Trophoblast cell (in vitro differentiated cells and primary cell): ENCODE results near the gene DHRSX.

Source experiments
- DNase-seq, 2 donors: peaks; one replicate each; pipeline ENCODE4 v3.0.0-alpha.2; 2016
- H2AFZ ChIP-seq: 2 replicates; pipeline ENCODE4 v1.6.1; 2013; ENCODE audit warnings: low read length, moderate library complexity, mild to moderate bottlenecking; ENCODE audit not compliant: insufficient read depth, poor library complexity
- H2AK5ac ChIP-seq: 2 replicates; pipeline ENCODE4 v1.6.1; 2013; ENCODE audit warnings: mild to moderate bottlenecking, low read length
- H2BK120ac ChIP-seq: 2 replicates; pipeline ENCODE4 v1.6.1; 2013; ENCODE audit warnings: low read length, mild to moderate bottlenecking, moderate library complexity; ENCODE audit not compliant: insufficient read depth, poor library complexity
- H2BK12ac ChIP-seq: 2 replicates; pipeline ENCODE4 v1.6.1; 2013; ENCODE audit warnings: mild to moderate bottlenecking, low read length, moderate library complexity
- H2BK5ac ChIP-seq: 2 replicates; pipeline ENCODE4 v1.6.1; 2013; ENCODE audit warnings: low read length, low read depth, moderate library complexity, mild to moderate bottlenecking; ENCODE audit not compliant: poor library complexity
- H3K14ac ChIP-seq: 2 replicates; pipeline ENCODE4 v1.6.1; 2013; ENCODE audit warnings: mild to moderate bottlenecking, low read length
- H3K18ac ChIP-seq: 2 replicates; pipeline ENCODE4 v1.6.1; 2013; ENCODE audit warnings: mild to moderate bottlenecking, low read length
- H3K23ac ChIP-seq: 2 replicates; pipeline ENCODE4 v1.6.1; 2013; ENCODE audit warnings: low read length
- H3K27ac ChIP-seq: 2 replicates; pipeline ENCODE4 v1.5.1; 2013; ENCODE audit warnings: low read depth, mild to moderate bottlenecking, inconsistent platforms, low read length, moderate library complexity
- H3K27me3 ChIP-seq: 2 replicates; pipeline ENCODE4 v1.6.1; 2013; ENCODE audit warnings: inconsistent platforms, mild to moderate bottlenecking, low read length, moderate library complexity; ENCODE audit not compliant: insufficient read depth
- H3K36me3 ChIP-seq, 2 experiments: 1 replicate in 1 of 2; 2 replicates in 1 of 2; pipeline ENCODE4 v1.6.1; 2013; ENCODE audit warnings: low read length in 2 of 2, mild to moderate bottlenecking in 2 of 2, moderate library complexity in 1 of 2; ENCODE audit not compliant: insufficient read depth in 2 of 2, control insufficient read depth in 1 of 2
- H3K4ac ChIP-seq: 2 replicates; pipeline ENCODE4 v1.6.1; 2013; ENCODE audit warnings: low read depth, mild to moderate bottlenecking, low read length, moderate library complexity
- H3K4me1 ChIP-seq, 2 experiments: 1 replicate in 1 of 2; 2 replicates in 1 of 2; pipeline ENCODE4 v1.6.1; 2013; ENCODE audit warnings: low read length in 2 of 2, mild to moderate bottlenecking in 2 of 2, moderate library complexity in 1 of 2; ENCODE audit not compliant: insufficient read depth in 2 of 2, control insufficient read depth in 1 of 2
- H3K4me2 ChIP-seq: 2 replicates; pipeline ENCODE4 v1.6.1; 2013; ENCODE audit warnings: inconsistent platforms, mild to moderate bottlenecking, low read length, moderate library complexity
- H3K4me3 ChIP-seq: 2 replicates; pipeline ENCODE4 v1.5.1; 2013; ENCODE audit warnings: mild to moderate bottlenecking, low read depth, low read length, inconsistent platforms
- H3K79me1 ChIP-seq: one replicate; pipeline ENCODE4 v1.6.1; 2013; ENCODE audit warnings: low read length
- H3K79me2 ChIP-seq: 2 replicates; pipeline ENCODE4 v1.6.1; 2013; ENCODE audit warnings: low read length, mild to moderate bottlenecking; ENCODE audit not compliant: control insufficient read depth, insufficient read depth, poor library complexity
- H3K9ac ChIP-seq: 2 replicates; pipeline ENCODE4 v1.6.1; 2013; ENCODE audit warnings: mild to moderate bottlenecking, low read length
- H3K9me3 ChIP-seq: 2 replicates; pipeline ENCODE4 v1.6.1; 2013; ENCODE audit warnings: low read depth, mild to moderate bottlenecking, control low read depth, inconsistent platforms, low read length; ENCODE audit not compliant: insufficient read depth
- H4K12ac ChIP-seq: 2 replicates; pipeline ENCODE4 v1.6.1; 2013; ENCODE audit warnings: low read depth, mild to moderate bottlenecking, low read length, moderate library complexity
- H4K8ac ChIP-seq: 2 replicates; pipeline ENCODE4 v1.6.1; 2013; ENCODE audit warnings: low read depth, mild to moderate bottlenecking, low read length, moderate library complexity
- H4K91ac ChIP-seq: one replicate; pipeline ENCODE4 v1.6.1; 2013; ENCODE audit warnings: low read depth, mild to moderate bottlenecking, low read length, moderate library complexity
- WGBS: extraction: QIAGEN DNeasy Blood & Tissue Kit; methylation state at CpG from one replicate; pipeline ENCODE4 v1.1.7; 2013; ENCODE audit warnings: missing lambda C conversion rate; ENCODE audit not compliant: insufficient read length, insufficient coverage; ENCODE audit errors: extremely low coverage; 5-methylcytosine and 5-hydroxymethylcytosine counted together

Gene DHRSX

DNA sequence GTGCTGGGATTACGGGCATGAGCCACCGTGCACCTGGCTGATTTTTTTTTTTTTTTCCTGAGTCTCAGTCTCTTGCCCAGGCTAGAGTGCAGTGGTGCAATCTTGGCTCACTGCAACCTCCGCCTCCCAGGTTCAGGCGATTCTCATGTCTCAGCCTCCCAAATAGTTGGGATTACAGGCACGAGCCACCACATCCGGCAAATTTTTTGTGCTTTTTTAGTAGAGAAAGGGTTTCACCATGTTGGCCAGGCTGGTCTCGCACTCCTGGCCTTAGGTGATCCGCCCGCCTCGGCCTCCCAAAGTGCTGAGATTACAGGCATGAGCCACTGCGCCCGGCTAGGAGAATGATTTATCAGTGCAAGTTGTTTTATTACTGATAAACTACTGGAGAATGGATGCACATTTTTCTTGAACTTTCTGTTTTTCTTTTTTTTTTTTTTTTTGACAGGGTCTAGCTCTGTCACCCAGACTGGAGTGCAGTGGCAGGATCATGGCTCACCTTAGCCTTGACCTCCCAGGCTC, 39.7 kb upstream of the DHRSX start:
- Histone ChIP-seq H3K79me1 (no peaks in the 10 kb centered on the region), H3K4ac (no peak overlapping the region), H4K91ac (no peak overlapping the region), H4K12ac (no peak overlapping the region), H3K27me3 (no peaks in the 10 kb centered on the region), H3K14ac (no peak overlapping the region), H3K9me3 (peaks cover 2% of the 10 kb centered on the region), H3K9ac (no peak overlapping the region), H3K18ac (no peak overlapping the region), H3K4me2 (no peak overlapping the region), H3K27ac (no peak overlapping the region), H2BK12ac (no peak overlapping the region), H3K23ac (no peak overlapping the region), H3K4me3 (no peak overlapping the region), H3K4me1 (no peaks in the 10 kb centered on the region), H3K36me3 (no peaks in the 10 kb centered on the region), H2BK120ac (no peak overlapping the region), H2AFZ (no peak overlapping the region), H4K8ac (no peak overlapping the region), H3K79me2 (no peaks in the 10 kb centered on the region), H2BK5ac (no peak overlapping the region), H2AK5ac (no peak overlapping the region)
- peak; percentile 87 to 91 for DNase-seq
- no CpG with 5 or more reads among the region's 12 CpGs for WGBS

DNA sequence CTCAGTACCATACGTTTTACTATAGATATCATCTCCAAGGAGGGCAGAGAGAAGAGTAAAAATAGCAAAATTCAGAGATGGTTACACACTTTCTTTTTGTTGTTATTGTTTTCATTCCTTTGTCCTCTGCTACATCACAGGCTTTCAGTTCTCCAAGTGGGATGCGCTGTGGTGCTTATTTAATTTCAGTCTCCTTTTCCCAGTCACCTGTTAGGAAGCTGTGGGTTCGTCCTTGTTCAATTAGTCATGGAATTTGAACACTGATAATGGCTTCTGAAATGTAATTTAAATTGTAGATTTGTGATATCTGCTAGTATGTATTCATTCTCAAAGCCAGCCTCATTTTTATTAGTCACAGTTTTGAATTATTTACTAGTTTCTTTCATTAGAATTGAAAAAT, 38.8 kb upstream of the DHRSX start:
- H4K91ac ChIP-seq, result no peak overlapping the region
- no peak overlapping the region for H3K4me2 ChIP-seq
- peak; percentile 75 to 87 for DNase-seq
- no peak overlapping the region for H2BK12ac ChIP-seq
- no peak overlapping the region for H2AK5ac ChIP-seq
- no peak overlapping the region for H3K14ac ChIP-seq
- no peak overlapping the region for H3K23ac ChIP-seq
- H3K27me3 ChIP-seq, result no peaks in the 10 kb centered on the region
- no peak overlapping the region for H4K8ac ChIP-seq
- no CpG with 5 or more reads among the region's 3 CpGs for WGBS
- no peak overlapping the region for H2BK5ac ChIP-seq
- H3K18ac ChIP-seq, result no peak overlapping the region
- no peak overlapping the region for H3K27ac ChIP-seq
- no peak overlapping the region for H4K12ac ChIP-seq
- no peak overlapping the region for H3K9ac ChIP-seq
- peaks cover under 1% of the 10 kb centered on the region for H3K9me3 ChIP-seq
- H3K4me1 ChIP-seq, result no peaks in the 10 kb centered on the region
- H3K79me2 ChIP-seq, result no peaks in the 10 kb centered on the region
- no peaks in the 10 kb centered on the region for H3K79me1 ChIP-seq
- no peaks in the 10 kb centered on the region for H3K36me3 ChIP-seq
- H3K4me3 ChIP-seq, result no peak overlapping the region
- H2AFZ ChIP-seq, result no peak overlapping the region
- H3K4ac ChIP-seq, result no peak overlapping the region
- H2BK120ac ChIP-seq, result no peak overlapping the region

DNA sequence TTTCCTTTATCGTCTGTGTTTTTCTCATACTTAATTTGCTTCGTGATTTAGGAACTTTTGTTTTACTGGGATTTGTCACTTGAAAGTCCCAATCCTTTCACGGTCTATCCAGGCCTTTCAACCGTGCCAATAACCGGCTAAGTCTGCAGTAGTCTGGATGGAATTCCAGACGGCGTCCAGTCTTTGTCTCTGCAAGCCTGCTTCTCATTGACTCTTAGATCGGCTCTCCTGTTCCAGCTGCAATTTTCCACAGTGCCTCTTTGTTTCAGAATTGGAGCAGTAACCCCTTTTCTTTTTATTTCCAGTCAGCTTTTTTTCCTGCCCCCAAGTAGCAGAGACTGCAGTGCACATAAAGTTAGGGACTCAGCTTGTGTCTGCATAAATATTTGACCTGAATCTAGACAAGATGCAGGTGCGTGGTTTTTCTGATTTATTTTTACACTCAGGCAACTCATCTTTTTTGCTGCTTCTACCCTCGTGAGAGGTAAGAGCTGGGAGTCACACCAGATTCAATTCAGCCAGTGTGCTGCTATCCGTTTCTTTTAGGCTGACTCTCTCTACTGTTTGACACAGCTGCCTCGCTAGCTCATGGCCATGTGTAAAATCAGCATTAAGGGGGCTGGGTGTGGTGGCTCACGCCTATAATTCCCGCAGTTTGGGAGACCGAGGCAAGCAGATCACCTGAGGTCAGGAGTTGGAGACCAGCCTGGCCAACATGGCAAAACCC, 37.4 kb upstream of the DHRSX start:
- Histone ChIP-seq H4K91ac (no peak overlapping the region), H3K36me3 (no peaks in the 10 kb centered on the region), H2BK12ac (no peak overlapping the region), H2AK5ac (no peak overlapping the region), H2BK120ac (no peak overlapping the region), H3K14ac (no peak overlapping the region), H3K9ac (no peak overlapping the region), H3K4me3 (no peak overlapping the region), H3K23ac (no peak overlapping the region), H3K9me3 (no peaks in the 10 kb centered on the region), H2BK5ac (no peak overlapping the region), H3K27me3 (no peaks in the 10 kb centered on the region), H2AFZ (no peak overlapping the region), H4K12ac (no peak overlapping the region), H3K4ac (no peak overlapping the region), H3K27ac (no peak overlapping the region), H3K79me1 (no peaks in the 10 kb centered on the region), H3K79me2 (no peaks in the 10 kb centered on the region), H3K4me2 (no peak overlapping the region), H3K4me1 (no peaks in the 10 kb centered on the region), H3K18ac (no peak overlapping the region), H4K8ac (no peak overlapping the region)
- WGBS, result no CpG with 5 or more reads among the region's 15 CpGs
- DNase-seq, result no peak

DNA sequence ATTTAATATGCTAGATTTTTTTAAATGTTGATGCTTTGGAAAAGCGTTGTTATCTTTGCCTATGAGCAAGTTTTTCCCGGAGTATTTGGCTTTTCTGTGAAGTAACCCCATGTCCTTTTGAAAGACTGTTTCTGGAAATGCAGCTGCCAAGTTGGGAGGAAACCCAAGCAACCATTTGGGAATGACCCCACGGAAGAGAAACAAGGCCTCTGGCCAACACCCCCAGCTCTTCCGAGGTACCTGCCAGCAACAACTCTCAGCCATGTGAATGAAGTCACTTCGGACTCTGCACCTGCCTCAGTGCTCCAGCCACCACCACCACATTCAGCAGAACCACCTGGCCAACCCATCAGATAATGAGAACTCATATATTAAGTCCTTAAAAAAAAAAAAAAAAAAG, 36.2 kb upstream of the DHRSX start:
- Histone ChIP-seq H3K4me3 (no peak overlapping the region), H3K36me3 (no peaks in the 10 kb centered on the region), H2BK120ac (no peak overlapping the region), H3K4ac (no peak overlapping the region), H3K4me1 (no peaks in the 10 kb centered on the region), H4K91ac (no peak overlapping the region), H2BK5ac (no peak overlapping the region), H2AFZ (no peak overlapping the region), H3K9me3 (no peaks in the 10 kb centered on the region), H4K12ac (no peak overlapping the region), H2AK5ac (peak overlapping the region; percentile 46), H2BK12ac (no peak overlapping the region), H3K79me1 (no peaks in the 10 kb centered on the region), H3K9ac (no peak overlapping the region), H3K18ac (no peak overlapping the region), H3K79me2 (no peaks in the 10 kb centered on the region), H3K4me2 (no peak overlapping the region), H3K23ac (no peak overlapping the region), H3K27ac (no peak overlapping the region), H3K27me3 (no peaks in the 10 kb centered on the region), H3K14ac (no peak overlapping the region), H4K8ac (no peak overlapping the region)
- DNase-seq, result no peak
- no CpG with 5 or more reads among the region's 5 CpGs for WGBS
